Mucosa of stomach (tissue), 1 donor: Measurements from ENCODE around the gene APH1B.
"Not testable (repeated sequence)": the region's sequence is repeated elsewhere in the genome, so short reads cannot be mapped to it uniquely, and the experiment has no call there.

Experiments used
- H3K27me3 ChIP-seq: one replicate; pipeline ENCODE4 v1.7.0; 2013; ENCODE audit warnings: mild to moderate bottlenecking, low read length; ENCODE audit not compliant: control insufficient read depth, insufficient read depth
- H3K36me3 ChIP-seq: one replicate; pipeline ENCODE4 v1.7.0; 2013; ENCODE audit warnings: low read length; ENCODE audit not compliant: control insufficient read depth, insufficient read depth
- H3K4me1 ChIP-seq: one replicate; pipeline ENCODE4 v1.7.0; 2013; ENCODE audit warnings: mild to moderate bottlenecking, low read length; ENCODE audit not compliant: control insufficient read depth, insufficient read depth
- H3K4me3 ChIP-seq: one replicate; pipeline ENCODE4 v1.7.0; 2013; ENCODE audit warnings: low read length
- H3K9ac ChIP-seq: one replicate; pipeline ENCODE4 v1.7.0; 2013; ENCODE audit warnings: mild to moderate bottlenecking, low read length, moderate library complexity
- H3K9me3 ChIP-seq: one replicate; pipeline ENCODE4 v1.7.0; 2013; ENCODE audit warnings: mild to moderate bottlenecking, low read length, moderate library complexity; ENCODE audit not compliant: control insufficient read depth
- donor health status: Pancreatic carcinoma.

The APH1B gene

GRCh38 chr15:63339836-63340235 lies 62.4 kb downstream of the APH1B start:
- Histone ChIP-seq H3K4me3 (no peak overlapping the region), H3K9me3 (no peaks in the 10 kb centered on the region), H3K4me1 (no peaks in the 10 kb centered on the region), H3K36me3 (no peaks in the 10 kb centered on the region), H3K9ac (no peak overlapping the region), H3K27me3 (no peaks in the 10 kb centered on the region)

GRCh38 chr15:63340353-63340752 lies 62.9 kb downstream of the APH1B start:
- Histone ChIP-seq H3K9me3 (no peaks in the 10 kb centered on the region), H3K36me3 (no peaks in the 10 kb centered on the region), H3K4me1 (no peaks in the 10 kb centered on the region), H3K4me3 (no peak overlapping the region), H3K27me3 (no peaks in the 10 kb centered on the region), H3K9ac (no peak overlapping the region)

- no peaks in the 10 kb centered on the region for H3K27me3 ChIP-seq
- no peaks in the 10 kb centered on the region for H3K36me3 ChIP-seq
- H3K9me3 ChIP-seq, result no peaks in the 10 kb centered on the region
- H3K4me1 ChIP-seq, result no peaks in the 10 kb centered on the region
- H3K4me3 ChIP-seq, result no peak overlapping the region
- H3K9ac ChIP-seq, result no peak overlapping the region
Observed at GRCh38 chr15:63340878-63341277, 63.5 kb downstream of the APH1B start.

GRCh38 chr15:63341898-63342297 lies 64.5 kb downstream of the APH1B start:
- Histone ChIP-seq H3K36me3 (no peaks in the 10 kb centered on the region), H3K9ac (no peak overlapping the region), H3K27me3 (no peaks in the 10 kb centered on the region), H3K9me3 (no peaks in the 10 kb centered on the region), H3K4me3 (no peak overlapping the region), H3K4me1 (no peaks in the 10 kb centered on the region)

GRCh38 chr15:63342996-63343562 lies 65.7 kb downstream of the APH1B start:
- H3K9ac ChIP-seq, H3K4me3 ChIP-seq, H3K36me3 ChIP-seq, H3K9me3 ChIP-seq, H3K4me1 ChIP-seq, H3K27me3 ChIP-seq: not testable (repeated sequence)

- no peak overlapping the region for H3K9ac ChIP-seq
- no peaks in the 10 kb centered on the region for H3K9me3 ChIP-seq
- H3K27me3 ChIP-seq, result no peaks in the 10 kb centered on the region
- no peak overlapping the region for H3K4me3 ChIP-seq
- H3K36me3 ChIP-seq, result no peaks in the 10 kb centered on the region
- H3K4me1 ChIP-seq, result peaks cover 18% of the 10 kb centered on the region
Observed at GRCh38 chr15:63344731-63345390, 67.5 kb downstream of the APH1B start.

GRCh38 chr15:63345391-63345752 lies 68.0 kb downstream of the APH1B start:
- no peak overlapping the region for H3K9ac ChIP-seq
- H3K9me3 ChIP-seq, result no peaks in the 10 kb centered on the region
- no peaks in the 10 kb centered on the region for H3K27me3 ChIP-seq
- H3K4me1 ChIP-seq, result peaks cover 22% of the 10 kb centered on the region
- H3K4me3 ChIP-seq, result no peak overlapping the region
- H3K36me3 ChIP-seq, result no peaks in the 10 kb centered on the region

GRCh38 chr15:63347074-63347857 lies 69.9 kb downstream of the APH1B start:
- Histone ChIP-seq H3K4me3 (no peak overlapping the region), H3K27me3 (no peaks in the 10 kb centered on the region), H3K4me1 (peaks cover 35% of the 10 kb centered on the region), H3K36me3 (no peaks in the 10 kb centered on the region), H3K9ac (no peak overlapping the region), H3K9me3 (no peaks in the 10 kb centered on the region)

- no peaks in the 10 kb centered on the region for H3K36me3 ChIP-seq
- H3K9ac ChIP-seq, result no peak overlapping the region
- H3K9me3 ChIP-seq, result no peaks in the 10 kb centered on the region
- peaks cover 37% of the 10 kb centered on the region for H3K4me1 ChIP-seq
- no peak overlapping the region for H3K4me3 ChIP-seq
- no peaks in the 10 kb centered on the region for H3K27me3 ChIP-seq
Observed at GRCh38 chr15:63348392-63348791, 71.0 kb downstream of the APH1B start.

- H3K4me3 ChIP-seq, result no peak overlapping the region
- no peaks in the 10 kb centered on the region for H3K36me3 ChIP-seq
- H3K4me1 ChIP-seq, result peaks cover 42% of the 10 kb centered on the region
- H3K27me3 ChIP-seq, result no peaks in the 10 kb centered on the region
- no peak overlapping the region for H3K9ac ChIP-seq
- H3K9me3 ChIP-seq, result no peaks in the 10 kb centered on the region
Observed at GRCh38 chr15:63349156-63349555, 71.8 kb downstream of the APH1B start.

- H3K4me3 ChIP-seq, result no peak overlapping the region
- H3K27me3 ChIP-seq, result no peaks in the 10 kb centered on the region
- no peaks in the 10 kb centered on the region for H3K36me3 ChIP-seq
- no peaks in the 10 kb centered on the region for H3K9me3 ChIP-seq
- peaks cover 45% of the 10 kb centered on the region for H3K4me1 ChIP-seq
- H3K9ac ChIP-seq, result no peak overlapping the region
Observed at GRCh38 chr15:63349621-63350020, 72.2 kb downstream of the APH1B start.

- H3K9ac ChIP-seq, result no peak overlapping the region
- no peaks in the 10 kb centered on the region for H3K36me3 ChIP-seq
- no peaks in the 10 kb centered on the region for H3K9me3 ChIP-seq
- H3K4me1 ChIP-seq, result peaks cover 51% of the 10 kb centered on the region
- no peak overlapping the region for H3K4me3 ChIP-seq
- H3K27me3 ChIP-seq, result no peaks in the 10 kb centered on the region
Observed at GRCh38 chr15:63350178-63350621, 72.8 kb downstream of the APH1B start.
